B cell (primary cell): ENCODE data around the gene ZNF462. TPM values are rescaled to one million over a fixed set of nuclear protein-coding genes. Genes with fewer than 3 reads are reported as not detected.

ENCODE experiments used
- ATAC-seq: fragments of 200-7000 bp; cut with Tn5 transposase; one replicate; pipeline ENCODE4 v1.10.0; 2021; ENCODE audit warnings: low read depth, mild to moderate bottlenecking, moderate number of reproducible peaks, moderate library complexity
- CTCF ChIA-PET: fragments of 350-600 bp; sonication (Branson Sonifier 250); formaldehyde crosslinking; loops from one replicate; lab custom pipeline; 2021; ENCODE audit warnings: antibody characterized with exemption, inconsistent platforms; lab: Charles Lee
- POLR2A ChIA-PET: fragments of 350-600 bp; sonication (Branson Sonifier 250); formaldehyde crosslinking; loops from one replicate; lab custom pipeline; 2021; ENCODE audit warnings: antibody characterized with exemption; lab: Charles Lee
- DNase-seq: peaks from one replicate; pipeline ENCODE4 v3.0.0; 2013
- H2AFZ ChIP-seq: 2 replicates; pipeline ENCODE4 v1.6.1; 2012; ENCODE audit warnings: mild to moderate bottlenecking, low read depth, low read length; ENCODE audit not compliant: insufficient read depth, poor library complexity, severe bottlenecking
- H3K27ac ChIP-seq, 2 donors: 1 replicate in 1 of 2; 2 replicates in 1 of 2; pipeline ENCODE4 v1.5.1; 2012 to 2013; ENCODE audit warnings: low read length in 2 of 2, mild to moderate bottlenecking in 2 of 2, moderate library complexity in 1 of 2
- H3K27me3 ChIP-seq, 4 experiments: fragments of 200-600 bp in 1 of 4; sonication (generic) in 1 of 4; replicated peaks in 1 of 4; 1 replicate in 2 of 4; 2 replicates in 2 of 4; pipeline versions ENCODE4 v1.6.1 to v1.7.0; 2013 to 2016; ENCODE audit warnings: low read length in 3 of 4, mild to moderate bottlenecking in 2 of 4, mixed read lengths in 1 of 4, moderate library complexity in 1 of 4; ENCODE audit not compliant: insufficient read depth in 4 of 4, control insufficient read depth in 3 of 4; ENCODE audit errors: control extremely low read depth in 1 of 4
- H3K36me3 ChIP-seq, 2 experiments: replicated peaks in 1 of 2; 1 replicate in 1 of 2; 2 replicates in 1 of 2; pipeline versions ENCODE4 v1.6.1 to v1.7.1; 2013; ENCODE audit warnings: low read length in 1 of 2; ENCODE audit not compliant: insufficient read depth in 2 of 2, control insufficient read depth in 1 of 2; ENCODE audit errors: control extremely low read depth in 1 of 2, extremely low read depth in 1 of 2
- H3K4me1 ChIP-seq, 2 donors: fragments of 200-600 bp in 1 of 2; sonication (generic) in 1 of 2; 1 replicate in 1 of 2; 2 replicates in 1 of 2; pipeline versions ENCODE4 v1.5.1 to v1.6.1; 2013 to 2017; ENCODE audit warnings: low read length in 2 of 2; ENCODE audit not compliant: control insufficient read depth in 2 of 2, insufficient read depth in 2 of 2
- H3K4me2 ChIP-seq: replicated peaks from 2 replicates; pipeline ENCODE3; 2012; ENCODE audit warnings: mild to moderate bottlenecking, low read depth, low read length; ENCODE audit not compliant: poor library complexity, severe bottlenecking
- H3K4me3 ChIP-seq, 5 experiments: fragments of 200-600 bp in 1 of 5; sonication (generic) in 1 of 5; 1 replicate in 3 of 5; 2 replicates in 2 of 5; pipeline versions ENCODE4 v1.5.1 to v1.7.0; 2011 to 2016; ENCODE audit warnings: low read length in 4 of 5, mild to moderate bottlenecking in 4 of 5, low read depth in 2 of 5, control low read depth in 1 of 5, moderate library complexity in 1 of 5; ENCODE audit not compliant: insufficient read depth in 1 of 5; ENCODE audit errors: control extremely low read depth in 1 of 5, extremely low read depth in 1 of 5
- H3K79me2 ChIP-seq: fragments of 200-600 bp; sonication (generic); one replicate; pipeline ENCODE4 v1.6.0; 2016; ENCODE audit warnings: low read length; ENCODE audit not compliant: control insufficient read depth, insufficient read depth
- H3K9ac ChIP-seq: fragments of 200-600 bp; sonication (generic); 2 replicates; pipeline ENCODE4 v1.6.1; 2017; ENCODE audit warnings: mild to moderate bottlenecking, low read length, moderate library complexity
- H3K9me3 ChIP-seq, 3 donors: one replicate each; pipeline versions ENCODE4 v1.6.1 to v1.7.1; 2013; ENCODE audit warnings: low read length in 2 of 3; ENCODE audit not compliant: control insufficient read depth in 2 of 3, insufficient read depth in 1 of 3; ENCODE audit errors: control extremely low read depth in 1 of 3
- H4K20me1 ChIP-seq: 2 replicates; pipeline ENCODE4 v1.6.0; 2012; ENCODE audit warnings: mild to moderate bottlenecking, low read length; ENCODE audit not compliant: insufficient read depth, control insufficient read depth, poor library complexity, severe bottlenecking
- H3K27ac Mint-ChIP-seq: one replicate; pipeline ENCODE4 v1.8.0; 2021; ENCODE audit warnings: mixed read lengths
- H3K27me3 Mint-ChIP-seq: one replicate; pipeline ENCODE4 v1.8.0; 2021; ENCODE audit warnings: mixed read lengths
- H3K4me1 Mint-ChIP-seq: one replicate; pipeline ENCODE4 v1.8.0; 2021; ENCODE audit warnings: mixed read lengths
- H3K4me3 Mint-ChIP-seq: one replicate; pipeline ENCODE4 v1.8.0; 2021; ENCODE audit warnings: mixed read lengths
- H3K9me3 Mint-ChIP-seq: one replicate; pipeline ENCODE4 v1.8.0; 2022; ENCODE audit warnings: mixed read lengths; ENCODE audit not compliant: insufficient read depth
- CTCF ChIP-seq: fragments of 200-600 bp; IDR thresholded peaks from one replicate; pipeline ENCODE4 v1.8.0; 2022; ENCODE audit warnings: antibody characterized with exemption, mild to moderate bottlenecking
- EZH2 ChIP-seq: IDR thresholded peaks from 2 replicates; pipeline ENCODE4 v1.6.1; 2012; ENCODE audit warnings: borderline replicate concordance, low read depth, mild to moderate bottlenecking, moderate library complexity, low read length; ENCODE audit not compliant: insufficient read depth, poor library complexity, severe bottlenecking
- WGBS: methylation state at CpG from one replicate; pipeline ENCODE4 v1.1.5; 2013; ENCODE audit warnings: missing lambda C conversion rate; ENCODE audit not compliant: insufficient coverage; 5-methylcytosine and 5-hydroxymethylcytosine counted together
- intact Hi-C: fragments of 100-400 bp; cut with micrococcal nuclease; formaldehyde crosslinking; loops from one replicate; pipeline ENCODE4 v1.10.0; 2022
- polyA plus RNA-seq: library from polyadenylated mRNA; depleted of rRNA; stranded (reverse); fragments of >200 nt; gene quantifications from 2 replicates; pipeline ENCODE4 v1.2.3, GENCODE V29; 2012
- total RNA-seq, 2 donors: library from RNA; stranded (reverse); fragments of 120-200 nt in 1 of 2; gene quantifications; 1 replicate in 1 of 2; 2 replicates in 1 of 2; pipeline versions ENCODE4 v1.2.3 to v1.2.4, GENCODE V29; 2013 to 2022

Gene ZNF462
- total and polyA plus RNA-seq, 2 donors (not counting 1 experiment from before 2014, with no cell fraction given): not detected

- no peak overlapping the region for H3K4me3 Mint-ChIP-seq
- intact Hi-C loops: no loop called here
- no peak overlapping the region for H3K27ac ChIP-seq
- DNase-seq (no peak), ATAC-seq (no peak)
- no peaks in the 10 kb centered on the region for H4K20me1 ChIP-seq
- no peaks in the 10 kb centered on the region for H3K79me2 ChIP-seq
- H3K27me3 Mint-ChIP-seq: no peaks in the 10 kb centered on the region
- WGBS: no CpG with 5 or more reads among the region's 2 CpGs
- no peaks in the 10 kb centered on the region for H3K9me3 ChIP-seq
- H3K4me3 ChIP-seq: no peak overlapping the region
- no peak overlapping the region for H3K4me2 ChIP-seq
- H3K27ac Mint-ChIP-seq: no peak overlapping the region
- no peaks in the 10 kb centered on the region for H3K4me1 ChIP-seq
- no peaks in the 10 kb centered on the region for H3K4me1 Mint-ChIP-seq
- peaks cover 3% of the 10 kb centered on the region for H3K9me3 Mint-ChIP-seq
- H3K9ac ChIP-seq: no peak overlapping the region
- H2AFZ ChIP-seq: no peak overlapping the region
- ChIA-PET CTCF (no interaction called here), POLR2A (no interaction called here)
- H3K36me3 ChIP-seq: no peaks in the 10 kb centered on the region
- no peaks in the 10 kb centered on the region for H3K27me3 ChIP-seq
- no peak for TF ChIP-seq EZH2
- TF ChIP-seq CTCF: no peak
Observed at GRCh38 chr9:106835840-106836239, 27.1 kb upstream of the ZNF462 start.

- H3K9me3 Mint-ChIP-seq: peaks cover 3% of the 10 kb centered on the region
- Histone ChIP-seq H3K4me3 (no peak overlapping the region), H2AFZ (no peak overlapping the region), H3K36me3 (no peaks in the 10 kb centered on the region), H3K27ac (no peak overlapping the region), H3K79me2 (no peaks in the 10 kb centered on the region), H4K20me1 (no peaks in the 10 kb centered on the region), H3K27me3 (no peaks in the 10 kb centered on the region), H3K4me1 (no peaks in the 10 kb centered on the region), H3K4me2 (no peak overlapping the region), H3K9me3 (no peaks in the 10 kb centered on the region), H3K9ac (no peak overlapping the region)
- ChIA-PET POLR2A (no interaction called here), CTCF (no interaction called here)
- TF ChIP-seq CTCF (no peak), EZH2 (no peak)
- no peak for ATAC-seq
- intact Hi-C loops: no loop called here
- H3K27ac Mint-ChIP-seq: no peak overlapping the region
- no peak overlapping the region for H3K4me3 Mint-ChIP-seq
- no peak for DNase-seq
- no peaks in the 10 kb centered on the region for H3K27me3 Mint-ChIP-seq
- H3K4me1 Mint-ChIP-seq: no peaks in the 10 kb centered on the region
- WGBS: 100% methylated on average over 1 of the region's 1 CpG
Observed at GRCh38 chr9:106843371-106843770, 19.6 kb upstream of the ZNF462 start.
